Loucy (cell line): Measurements from ENCODE around the gene GSKIP.

Experiments
- H2AFZ ChIP-seq: fragments of 200-600 bp; sonication (generic); 2 replicates; pipeline ENCODE4 v1.6.0; 2016; ENCODE audit warnings: antibody characterized with exemption, mild to moderate bottlenecking, low read length, moderate library complexity
- H3F3A ChIP-seq: fragments of 200-600 bp; 2 replicates; pipeline ENCODE4 v1.6.0; 2016; ENCODE audit warnings: antibody characterized with exemption, low read depth, mild to moderate bottlenecking
- H3K27me3 ChIP-seq: fragments of 200-600 bp; sonication (generic); 2 replicates; pipeline ENCODE4 v1.6.1; 2014; ENCODE audit warnings: low read length, mild to moderate bottlenecking; ENCODE audit not compliant: insufficient read depth, poor library complexity, severe bottlenecking
- H3K36me3 ChIP-seq: fragments of 200-600 bp; sonication (generic); 2 replicates; pipeline ENCODE4 v1.6.1; 2016; ENCODE audit warnings: low read length; ENCODE audit not compliant: insufficient read depth
- H3K4me1 ChIP-seq: fragments of 200-600 bp; sonication (generic); 2 replicates; pipeline ENCODE4 v1.5.1; 2014; ENCODE audit warnings: low read length, mild to moderate bottlenecking; ENCODE audit not compliant: insufficient read depth, poor library complexity, severe bottlenecking
- H3K4me2 ChIP-seq: fragments of 200-600 bp; sonication (generic); 2 replicates; pipeline ENCODE4 v1.6.0; 2014; ENCODE audit warnings: antibody characterized with exemption, low read length, low read depth, mild to moderate bottlenecking; ENCODE audit not compliant: poor library complexity, severe bottlenecking
- H3K4me3 ChIP-seq: fragments of 200-600 bp; sonication (generic); 2 replicates; pipeline ENCODE4 v1.5.1; 2014; ENCODE audit warnings: low read length, mild to moderate bottlenecking, mixed read lengths; ENCODE audit not compliant: poor library complexity, severe bottlenecking
- H3K79me2 ChIP-seq: fragments of 200-600 bp; sonication (generic); 2 replicates; pipeline ENCODE4 v1.6.1; 2014; ENCODE audit warnings: low read length; ENCODE audit not compliant: insufficient read depth
- H3K9ac ChIP-seq: fragments of 200-600 bp; sonication (generic); 2 replicates; pipeline ENCODE4 v1.6.0; 2014; ENCODE audit warnings: mild to moderate bottlenecking, low read depth, low read length, moderate library complexity; ENCODE audit not compliant: poor library complexity, severe bottlenecking
- H3K9me2 ChIP-seq: fragments of 200-600 bp; sonication (generic); replicated peaks from 2 replicates; pipeline ENCODE4 v1.6.1; 2016; ENCODE audit warnings: low read depth, low read length, mixed read lengths
- H3K9me3 ChIP-seq: fragments of 200-600 bp; sonication (generic); 2 replicates; pipeline ENCODE4 v1.6.1; 2014; ENCODE audit warnings: mild to moderate bottlenecking, antibody characterized with exemption, low read length, low read depth; ENCODE audit not compliant: insufficient read depth
- H4K20me1 ChIP-seq: fragments of 200-600 bp; sonication (generic); 2 replicates; pipeline ENCODE4 v1.6.0; 2014; ENCODE audit warnings: antibody characterized with exemption, low read length, mild to moderate bottlenecking; ENCODE audit not compliant: insufficient read depth, poor library complexity, severe bottlenecking
- EZH2phosphoT487 ChIP-seq: fragments of 200-600 bp; IDR thresholded peaks from 2 replicates; pipeline ENCODE4 v1.6.1; 2018; ENCODE audit warnings: antibody characterized with exemption, mild to moderate bottlenecking, moderate library complexity, borderline replicate concordance
- TF ChIP-seq, protein P1 (sequence below): fragments of 200-600 bp; sonication (generic); conservative IDR thresholded peaks from 2 replicates; pipeline ENCODE4 v1.5.1; 2014; ENCODE audit warnings: mild to moderate bottlenecking, antibody characterized with exemption, low read length

GSKIP gene

DNA sequence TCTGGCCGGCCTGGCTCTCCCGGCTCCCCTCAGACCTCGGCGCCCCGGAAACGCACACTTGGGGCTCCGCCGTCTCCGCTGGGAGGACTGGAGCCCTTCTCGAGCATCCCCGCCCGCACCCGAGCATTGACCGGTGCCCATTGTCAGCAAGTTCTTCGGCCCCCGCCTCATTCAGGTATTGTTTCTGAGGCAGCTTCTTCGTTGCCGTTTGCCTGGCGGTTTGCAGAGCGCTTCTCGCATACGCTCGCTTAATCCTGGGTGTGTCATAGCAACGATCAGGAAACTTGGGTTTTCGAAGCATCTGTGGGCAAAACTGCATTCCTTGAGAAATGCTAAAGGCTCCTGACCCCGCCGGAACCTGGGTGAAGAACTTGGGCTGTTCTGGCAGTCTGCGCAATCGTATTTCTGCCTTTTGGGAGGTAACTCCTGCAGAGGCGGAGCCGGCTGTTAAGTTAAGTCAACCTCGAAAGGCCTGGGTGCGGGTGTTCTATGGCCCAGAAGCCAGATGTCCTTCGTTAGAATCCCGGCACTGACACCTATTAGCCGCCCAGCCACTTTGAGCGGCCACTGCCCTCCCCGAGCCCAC, 518 bp downstream of the GSKIP start:
- Histone ChIP-seq H4K20me1 (peaks cover 56% of the 10 kb centered on the region), H3K36me3 (no peaks in the 10 kb centered on the region), H3K27me3 (no peaks in the 10 kb centered on the region), H3F3A (no peaks in the 10 kb centered on the region), H3K9ac (peak overlapping the region; percentile 87), H3K79me2 (peaks cover 92% of the 10 kb centered on the region), H2AFZ (peak overlapping the region; percentile 63; the same call in 1 of the 2 replicates), H3K4me1 (peaks cover 55% of the 10 kb centered on the region), H3K9me3 (no peaks in the 10 kb centered on the region), H3K9me2 (no peaks in the 10 kb centered on the region), H3K4me3 (peak overlapping the region; percentile 89), H3K4me2 (peak overlapping the region; percentile 95)
- no peak for TF ChIP-seq EZH2phosphoT487
- TF ChIP-seq, protein P1, sequence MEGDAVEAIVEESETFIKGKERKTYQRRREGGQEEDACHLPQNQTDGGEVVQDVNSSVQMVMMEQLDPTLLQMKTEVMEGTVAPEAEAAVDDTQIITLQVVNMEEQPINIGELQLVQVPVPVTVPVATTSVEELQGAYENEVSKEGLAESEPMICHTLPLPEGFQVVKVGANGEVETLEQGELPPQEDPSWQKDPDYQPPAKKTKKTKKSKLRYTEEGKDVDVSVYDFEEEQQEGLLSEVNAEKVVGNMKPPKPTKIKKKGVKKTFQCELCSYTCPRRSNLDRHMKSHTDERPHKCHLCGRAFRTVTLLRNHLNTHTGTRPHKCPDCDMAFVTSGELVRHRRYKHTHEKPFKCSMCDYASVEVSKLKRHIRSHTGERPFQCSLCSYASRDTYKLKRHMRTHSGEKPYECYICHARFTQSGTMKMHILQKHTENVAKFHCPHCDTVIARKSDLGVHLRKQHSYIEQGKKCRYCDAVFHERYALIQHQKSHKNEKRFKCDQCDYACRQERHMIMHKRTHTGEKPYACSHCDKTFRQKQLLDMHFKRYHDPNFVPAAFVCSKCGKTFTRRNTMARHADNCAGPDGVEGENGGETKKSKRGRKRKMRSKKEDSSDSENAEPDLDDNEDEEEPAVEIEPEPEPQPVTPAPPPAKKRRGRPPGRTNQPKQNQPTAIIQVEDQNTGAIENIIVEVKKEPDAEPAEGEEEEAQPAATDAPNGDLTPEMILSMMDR, result no peak

DNA sequence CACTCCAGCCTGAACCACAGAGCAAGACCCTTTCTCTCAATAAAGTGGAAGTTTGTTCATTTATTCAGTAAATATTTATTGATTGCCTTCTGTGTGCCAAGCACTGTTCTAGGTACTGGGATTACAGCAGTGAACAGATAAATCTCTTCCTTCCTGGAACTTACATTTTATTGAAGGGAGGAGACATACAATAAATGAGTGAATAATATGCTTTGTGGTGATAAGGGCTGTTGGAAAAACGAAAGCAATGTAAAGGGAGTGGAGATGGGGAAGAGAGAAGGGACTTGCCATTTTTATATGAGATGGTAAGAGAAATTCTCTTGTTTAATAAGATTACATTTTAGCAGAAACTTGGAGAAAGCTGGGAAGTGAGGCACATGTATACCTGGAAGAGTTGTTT, 1.6 kb downstream of the GSKIP start:
- peaks cover 56% of the 10 kb centered on the region for H4K20me1 ChIP-seq
- no peaks in the 10 kb centered on the region for H3K9me2 ChIP-seq
- H3K4me3 ChIP-seq, result peak overlapping the region; percentile 89
- peaks cover 93% of the 10 kb centered on the region for H3K79me2 ChIP-seq
- H3K36me3 ChIP-seq, result no peaks in the 10 kb centered on the region
- H3K4me2 ChIP-seq, result peak overlapping the region; percentile 95
- H3K4me1 ChIP-seq, result peaks cover 50% of the 10 kb centered on the region
- H3K27me3 ChIP-seq, result no peaks in the 10 kb centered on the region
- no peaks in the 10 kb centered on the region for H3K9me3 ChIP-seq
- no peak overlapping the region for H2AFZ ChIP-seq
- H3F3A ChIP-seq, result no peaks in the 10 kb centered on the region
- TF ChIP-seq, protein P1, result no peak
- no peak for TF ChIP-seq EZH2phosphoT487
- peak overlapping the region; percentile 87 for H3K9ac ChIP-seq

DNA sequence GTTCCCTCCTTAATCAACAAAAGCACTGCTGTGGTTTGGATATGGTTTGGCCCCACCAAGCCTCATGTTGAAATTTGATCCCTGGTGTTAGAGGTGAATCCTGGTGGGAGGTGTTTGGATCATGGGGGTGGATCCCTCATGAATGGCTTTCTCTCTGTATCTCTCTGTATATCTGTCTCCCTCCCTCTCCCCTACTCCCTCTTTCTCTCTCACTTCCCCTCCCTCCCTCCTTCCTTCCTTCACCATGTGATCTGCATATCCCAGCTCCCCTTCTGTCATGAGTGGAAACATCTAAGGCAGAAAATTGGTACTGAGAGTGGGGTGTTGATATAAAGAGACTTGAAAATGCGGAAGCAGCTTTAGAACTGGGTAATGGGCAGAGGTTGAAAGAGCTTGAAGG, 5.2 kb downstream of the GSKIP start:
- peaks cover 43% of the 10 kb centered on the region for H4K20me1 ChIP-seq
- H3K79me2 ChIP-seq, result peaks cover 81% of the 10 kb centered on the region
- H3K4me2 ChIP-seq, result peak overlapping the region; percentile 32
- H2AFZ ChIP-seq, result no peak overlapping the region
- no peaks in the 10 kb centered on the region for H3K36me3 ChIP-seq
- H3K27me3 ChIP-seq, result no peaks in the 10 kb centered on the region
- H3K9ac ChIP-seq, result no peak overlapping the region
- H3K4me1 ChIP-seq, result peaks cover 30% of the 10 kb centered on the region
- no peak overlapping the region for H3K4me3 ChIP-seq
- no peaks in the 10 kb centered on the region for H3K9me2 ChIP-seq
- H3K9me3 ChIP-seq, result no peaks in the 10 kb centered on the region
- TF ChIP-seq, protein P1, result no peak
- no peak for TF ChIP-seq EZH2phosphoT487
- H3F3A ChIP-seq, result no peaks in the 10 kb centered on the region
